Tibial nerve (tissue), 4 donors: ENCODE data around the gene GARIN5A.

Experiments used
- EP300 ChIP-seq, 2 donors: sonication (generic); formaldehyde crosslinking; IDR thresholded peaks; one replicate each; pipeline ENCODE4 v1.6.1; 2017; ENCODE audit warnings: antibody characterized with exemption in 2 of 2, mild to moderate bottlenecking in 1 of 2
- POLR2A ChIP-seq, 2 donors: fragments of 450-650 bp; IDR thresholded peaks; one replicate each; pipeline ENCODE4 v1.6.1; 2017; ENCODE audit warnings: antibody characterized with exemption in 2 of 2, mild to moderate bottlenecking in 2 of 2, moderate library complexity in 2 of 2
- TF ChIP-seq, protein P1 (sequence below), 5 experiments: fragments of 200-600 bp in 3 of 5; fragments of 450-650 bp in 2 of 5; sonication (generic) in 3 of 5; IDR thresholded peaks; one replicate each; pipeline ENCODE4 v1.5.1; 2016 to 2019; ENCODE audit warnings: antibody characterized with exemption in 5 of 5, mild to moderate bottlenecking in 3 of 5, moderate library complexity in 2 of 5

GRCh38 chr19:50490991-50491472, 14.4 kb upstream of the GARIN5A start:
- TF ChIP-seq, protein P1, sequence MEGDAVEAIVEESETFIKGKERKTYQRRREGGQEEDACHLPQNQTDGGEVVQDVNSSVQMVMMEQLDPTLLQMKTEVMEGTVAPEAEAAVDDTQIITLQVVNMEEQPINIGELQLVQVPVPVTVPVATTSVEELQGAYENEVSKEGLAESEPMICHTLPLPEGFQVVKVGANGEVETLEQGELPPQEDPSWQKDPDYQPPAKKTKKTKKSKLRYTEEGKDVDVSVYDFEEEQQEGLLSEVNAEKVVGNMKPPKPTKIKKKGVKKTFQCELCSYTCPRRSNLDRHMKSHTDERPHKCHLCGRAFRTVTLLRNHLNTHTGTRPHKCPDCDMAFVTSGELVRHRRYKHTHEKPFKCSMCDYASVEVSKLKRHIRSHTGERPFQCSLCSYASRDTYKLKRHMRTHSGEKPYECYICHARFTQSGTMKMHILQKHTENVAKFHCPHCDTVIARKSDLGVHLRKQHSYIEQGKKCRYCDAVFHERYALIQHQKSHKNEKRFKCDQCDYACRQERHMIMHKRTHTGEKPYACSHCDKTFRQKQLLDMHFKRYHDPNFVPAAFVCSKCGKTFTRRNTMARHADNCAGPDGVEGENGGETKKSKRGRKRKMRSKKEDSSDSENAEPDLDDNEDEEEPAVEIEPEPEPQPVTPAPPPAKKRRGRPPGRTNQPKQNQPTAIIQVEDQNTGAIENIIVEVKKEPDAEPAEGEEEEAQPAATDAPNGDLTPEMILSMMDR (IDR thresholded peaks at IDR 0.05), result no peak
- TF ChIP-seq POLR2A (IDR thresholded peaks at IDR 0.05) (no peak), EP300 (IDR thresholded peaks at IDR 0.05) (no peak)
